HCT116 (cell line): ENCODE results near the gene MYO7B. TPM values are rescaled to one million over a fixed set of nuclear protein-coding genes. Genes with fewer than 3 reads are reported as not detected.

Experiments
- ATAC-seq: fragments of 200-7000 bp; cut with Tn5 transposase; 2 replicates; pipeline ENCODE4 v1.9.1; 2020; ENCODE audit warnings: mild to moderate bottlenecking, moderate library complexity
- BruUV-seq: library from RNA; stranded (reverse); fragments of 400-500 nt; replicated peaks from 2 replicates; lab custom pipeline; 2021; lab: Mats Ljungman, UMichigan
- CTCF ChIA-PET: fragments of 300-600 bp; sonication (Branson Sonifier 250); formaldehyde crosslinking; loops from one replicate; lab custom pipeline; 2021; ENCODE audit warnings: antibody characterized with exemption; lab: Charles Lee
- POLR2A ChIA-PET: fragments of 300-600, 350-600 bp; sonication (Branson Sonifier 250); formaldehyde crosslinking; loops from one replicate; lab custom pipeline; 2021; ENCODE audit warnings: antibody characterized with exemption; lab: Charles Lee
- RAD21 ChIA-PET, 2 experiments: fragments of 300-600 bp; sonication (Branson Sonifier 250); formaldehyde crosslinking; loops; one replicate each; lab custom pipeline; 2023; ENCODE audit warnings: low total read pairs in 2 of 2; ENCODE audit not compliant: uncharacterized antibody in 2 of 2, unreplicated experiment in 2 of 2, low non-redundant PET in 1 of 2; lab: Charles Lee
- DNase-seq: peaks from one replicate; pipeline ENCODE4 v3.0.0-alpha.2; 2010; ENCODE audit warnings: low read depth, low spot score
- H2AFZ ChIP-seq: fragments of 200-600 bp; shearing (Covaris generic), sonication (generic); 2 replicates; pipeline ENCODE4 v1.6.1; 2017; ENCODE audit warnings: low read depth, mixed run types, mixed read lengths, antibody characterized with exemption, low read length; ENCODE audit not compliant: poor library complexity, severe bottlenecking
- H3K27ac ChIP-seq: 2 replicates; pipeline ENCODE4 v1.5.1; 2012; ENCODE audit warnings: low read depth, low read length
- H3K27me3 ChIP-seq: fragments of 200-600 bp; sonication (generic); 2 replicates; pipeline ENCODE4 v1.6.1; 2016; ENCODE audit warnings: mixed run types, low read length, mixed read lengths; ENCODE audit not compliant: insufficient read depth
- H3K36me3 ChIP-seq, 2 experiments: fragments of 200-500 bp in 1 of 2; fragments of 200-600 bp in 1 of 2; sonication (Bioruptor generic) in 1 of 2; sonication (generic) in 1 of 2; 2 replicates each; pipeline versions ENCODE4 v1.5.1 to v1.6.1; 2014 to 2016; ENCODE audit warnings: low read length in 2 of 2, inconsistent platforms in 1 of 2, mixed read lengths in 1 of 2, mixed run types in 1 of 2; ENCODE audit not compliant: insufficient read depth in 2 of 2, control insufficient read depth in 1 of 2
- H3K4me1 ChIP-seq, 2 experiments: fragments of 200-600 bp in 1 of 2; sonication (generic) in 1 of 2; 2 replicates each; pipeline versions ENCODE4 v1.5.1 to v1.6.1; 2012 to 2017; ENCODE audit warnings: low read length in 2 of 2, inconsistent platforms in 1 of 2, mild to moderate bottlenecking in 1 of 2, mixed read lengths in 1 of 2, mixed run types in 1 of 2, moderate library complexity in 1 of 2; ENCODE audit not compliant: insufficient read depth in 2 of 2, control insufficient read depth in 1 of 2
- H3K4me2 ChIP-seq: fragments of 200-600 bp; sonication (generic); 2 replicates; pipeline ENCODE4 v1.6.1; 2017; ENCODE audit warnings: mixed run types, low read length, mixed read lengths
- H3K4me3 ChIP-seq, 2 experiments: fragments of 200-600 bp in 1 of 2; sonication (generic) in 1 of 2; replicated peaks in 1 of 2; 2 replicates each; pipeline ENCODE4 v1.5.1; 2011 to 2016; ENCODE audit warnings: low read length in 2 of 2, control low read depth in 1 of 2, low read depth in 1 of 2, mild to moderate bottlenecking in 1 of 2, mixed read lengths in 1 of 2, mixed run types in 1 of 2
- H3K79me2 ChIP-seq: fragments of 200-600 bp; sonication (generic); 2 replicates; pipeline ENCODE4 v1.6.1; 2017; ENCODE audit warnings: mild to moderate bottlenecking, mixed run types, low read length, moderate library complexity, mixed read lengths; ENCODE audit not compliant: insufficient read depth
- H3K9ac ChIP-seq: fragments of 200-600 bp; sonication (generic); 2 replicates; pipeline ENCODE4 v1.6.1; 2016; ENCODE audit warnings: low read length, mixed read lengths
- H3K9me2 ChIP-seq: fragments of 200-600 bp; sonication (generic), shearing (Covaris generic); 2 replicates; pipeline ENCODE4 v1.6.1; 2017; ENCODE audit warnings: mixed run types, mild to moderate bottlenecking, moderate library complexity; ENCODE audit not compliant: insufficient read depth
- H3K9me3 ChIP-seq, 2 experiments: fragments of 200-500 bp in 1 of 2; fragments of 200-600 bp in 1 of 2; sonication (Bioruptor generic) in 1 of 2; sonication (generic) in 1 of 2; 2 replicates each; pipeline ENCODE4 v1.6.1; 2014 to 2017; ENCODE audit warnings: low read length in 2 of 2, mixed read lengths in 2 of 2, inconsistent platforms in 1 of 2, low read depth in 1 of 2, mild to moderate bottlenecking in 1 of 2, mixed run types in 1 of 2, moderate library complexity in 1 of 2; ENCODE audit not compliant: control insufficient read depth in 1 of 2, insufficient read depth in 1 of 2
- H4K20me1 ChIP-seq: fragments of 200-600 bp; sonication (generic), shearing (Covaris generic); 2 replicates; pipeline ENCODE4 v1.6.1; 2017; ENCODE audit warnings: mixed run types, mild to moderate bottlenecking, moderate library complexity; ENCODE audit not compliant: insufficient read depth
- CBX3 ChIP-seq: IDR thresholded peaks from 2 replicates; pipeline ENCODE4 v1.6.1; 2012; ENCODE audit warnings: low read depth
- CEBPB ChIP-seq: IDR thresholded peaks from 2 replicates; pipeline ENCODE4 v1.6.1; 2012; ENCODE audit warnings: low read depth
- CTCF ChIP-seq, 3 experiments: fragments of 200-600 bp in 1 of 3; sonication (generic) in 1 of 3; IDR thresholded peaks in 2 of 3; conservative IDR thresholded peaks in 1 of 3; 2 replicates each; pipeline ENCODE4 v1.5.1; 2012 to 2017; ENCODE audit warnings: low read depth in 2 of 3, low read length in 2 of 3, antibody characterized with exemption in 1 of 3, borderline replicate concordance in 1 of 3, control low read depth in 1 of 3, mild to moderate bottlenecking in 1 of 3, mixed read lengths in 1 of 3, mixed run types in 1 of 3, moderate library complexity in 1 of 3; ENCODE audit not compliant: insufficient read depth in 1 of 3
- EGR1 ChIP-seq: IDR thresholded peaks from 2 replicates; pipeline ENCODE4 v1.6.1; 2012; ENCODE audit warnings: low read depth
- EZH2 ChIP-seq: fragments of 200-600 bp; sonication (generic); IDR thresholded peaks from 2 replicates; pipeline ENCODE4 v1.6.1; 2017; ENCODE audit warnings: antibody characterized with exemption, mixed run types
- FOSL1 ChIP-seq: IDR thresholded peaks from 2 replicates; pipeline ENCODE4 v1.6.1; 2012; ENCODE audit warnings: low read depth
- JUND ChIP-seq: IDR thresholded peaks from 2 replicates; pipeline ENCODE4 v1.6.1; 2012
- RAD21 ChIP-seq: IDR thresholded peaks from 2 replicates; pipeline ENCODE4 v1.6.1; 2012; ENCODE audit warnings: low read depth, mild to moderate bottlenecking
- REST ChIP-seq: IDR thresholded peaks from 2 replicates; pipeline ENCODE4 v1.6.1; 2012; ENCODE audit warnings: low read depth
- SP1 ChIP-seq: IDR thresholded peaks from 2 replicates; pipeline ENCODE4 v1.6.1; 2012; ENCODE audit warnings: low read depth
- SRF ChIP-seq: IDR thresholded peaks from 2 replicates; pipeline ENCODE4 v1.6.1; 2012; ENCODE audit warnings: low read depth
- TCF7L2 ChIP-seq: IDR thresholded peaks from 2 replicates; pipeline ENCODE4 v1.7.0; 2011; ENCODE audit warnings: borderline replicate concordance, inconsistent platforms; ENCODE audit not compliant: insufficient read depth, insufficient read length; ENCODE audit errors: extremely low read depth
- YY1 ChIP-seq: IDR thresholded peaks from 2 replicates; pipeline ENCODE4 v1.6.1; 2011; ENCODE audit warnings: low read length, low read depth, moderate library complexity, mild to moderate bottlenecking; ENCODE audit not compliant: insufficient replicate concordance; ENCODE audit errors: extremely low read depth
- ZFX ChIP-seq: fragments of 450-650 bp; IDR thresholded peaks from 2 replicates; pipeline ENCODE4 v1.6.1; 2017
- ZNF274 ChIP-seq: fragments of 200-500 bp; sonication (Bioruptor generic); IDR thresholded peaks from 2 replicates; pipeline ENCODE4 v1.6.1; 2014; ENCODE audit warnings: mild to moderate bottlenecking, low read depth, low read length, inconsistent platforms
- intact Hi-C: fragments of 100-400 bp; cut with micrococcal nuclease; formaldehyde crosslinking; loops from 2 replicates; pipeline ENCODE4 v1.10.0; 2022
- total RNA-seq: library from RNA; stranded (reverse); gene quantifications from one replicate; pipeline ENCODE4 v1.2.1, GENCODE V29; 2021; ENCODE audit not compliant: unreplicated experiment
- TF ChIP-seq, protein P1 (sequence below): IDR thresholded peaks from 2 replicates; pipeline ENCODE4 v1.6.1; 2012

MYO7B gene
- total RNA-seq, 1 experiment from 2014 or later: 0.07 TPM

DNA sequence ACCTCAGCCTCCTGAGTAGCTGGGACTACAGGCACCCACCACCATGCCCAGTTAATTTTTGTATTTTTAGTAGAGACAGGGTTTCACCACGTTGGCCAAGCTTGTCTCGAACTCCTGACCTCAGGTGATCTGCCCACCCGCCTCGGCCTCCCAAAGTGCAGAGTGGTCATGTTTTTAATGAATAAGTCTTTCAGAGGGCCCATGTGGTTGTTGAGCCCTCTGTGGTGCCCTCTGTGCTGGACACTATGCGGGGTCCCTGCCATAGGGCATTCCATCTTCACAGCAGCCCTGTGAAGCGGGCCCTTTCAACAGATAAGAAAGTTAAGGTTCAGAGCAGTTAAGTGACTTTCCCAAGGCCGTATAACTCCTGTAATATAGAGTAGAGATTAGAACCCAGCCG lies 25.9 kb downstream of the MYO7B start:
- BruUV-seq: no TSS peak
- ChIA-PET CTCF (no interaction called here), RAD21 (no interaction called here), POLR2A (no interaction called here)
- Histone ChIP-seq H3K79me2 (no peaks in the 10 kb centered on the region), H3K27me3 (0 out of 2 replicates have a peak, but pooled peaks cover 8% of the 10 kb centered on the region), H2AFZ (no peak overlapping the region), H3K27ac (no peak overlapping the region), H3K36me3 (no peaks in the 10 kb centered on the region), H3K4me1 (no peaks in the 10 kb centered on the region), H3K4me3 (no peak overlapping the region), H3K4me2 (no peak overlapping the region), H4K20me1 (no peaks in the 10 kb centered on the region), H3K9me2 (no peaks in the 10 kb centered on the region), H3K9ac (no peak overlapping the region), H3K9me3 (no peaks in the 10 kb centered on the region)
- intact Hi-C loops: no loop called here
- no peak for TF ChIP-seq JUND
- TF ChIP-seq, protein P1, sequence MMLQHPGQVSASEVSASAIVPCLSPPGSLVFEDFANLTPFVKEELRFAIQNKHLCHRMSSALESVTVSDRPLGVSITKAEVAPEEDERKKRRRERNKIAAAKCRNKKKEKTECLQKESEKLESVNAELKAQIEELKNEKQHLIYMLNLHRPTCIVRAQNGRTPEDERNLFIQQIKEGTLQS: no peak
- TF ChIP-seq FOSL1: no peak
- TF ChIP-seq REST: no peak
- TF ChIP-seq EGR1: no peak
- no peak for TF ChIP-seq EZH2
- no peak for TF ChIP-seq ZFX
- TF ChIP-seq CBX3: no peak
- no peak for TF ChIP-seq ZNF274
- no peak for TF ChIP-seq SRF
- no peak for TF ChIP-seq YY1
- TF ChIP-seq CTCF (IDR thresholded peaks at IDR 0.05 in 2 of 3, conservative IDR thresholded peaks at IDR 0.05 in 1 of 3; ENCODE audit: borderline replicate concordance in 1 of 3, insufficient read depth in 1 of 3, low read depth in 2 of 3, low read length in 2 of 3): no peak
- no peak for TF ChIP-seq CEBPB
- no peak for TF ChIP-seq RAD21
- no peak for TF ChIP-seq TCF7L2
- no peak for TF ChIP-seq SP1
- ATAC-seq (no peak), DNase-seq (no peak)
